ENCODE data around the gene FBH1.
A peak's percentile ranks its signal among the peaks of the same experiment; 100 is the strongest.
"Not testable (repeated sequence)": the region's sequence is repeated elsewhere in the genome, so short reads cannot be mapped to it uniquely, and the experiment has no call there.

FBH1 gene

DNA sequence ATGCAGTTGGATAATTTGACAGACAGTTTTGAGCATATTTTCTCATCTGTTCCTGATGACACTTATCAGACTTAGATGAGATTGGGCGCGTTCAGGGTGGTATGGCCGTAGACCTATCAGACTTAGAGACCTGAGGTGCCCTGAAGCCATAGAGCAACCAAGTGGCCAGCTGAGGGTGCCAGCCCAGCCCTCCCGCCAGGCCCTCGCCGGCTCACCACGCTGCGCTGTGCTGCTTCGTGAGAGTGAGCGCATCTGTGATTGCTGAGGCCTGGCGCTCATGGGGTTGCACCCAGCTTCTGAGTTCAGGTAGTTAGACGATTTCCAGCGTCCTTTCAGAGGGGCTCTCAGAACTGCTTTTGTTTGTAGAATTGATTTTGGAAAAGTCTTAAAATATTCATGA is 10.2 kb downstream of the FBH1 start:
- Mint-ChIP-seq H3K4me1 (ENCODE audit: low read depth in 2 of 2) (peaks cover 17 to 34% of the 10 kb centered on the region in 2 donors), H3K4me3 (no peak overlapping the region), H3K9me3 (peaks cover 0 to 3% of the 10 kb centered on the region in 2 donors), H3K27me3 (no peaks in the 10 kb centered on the region), H3K27ac (no peak overlapping the region), H3K36me3 (ENCODE audit: insufficient read depth) (peaks cover 7% of the 10 kb centered on the region)
- no peak for ATAC-seq (replicated peaks)
- DNase-seq, result no peak

DNA sequence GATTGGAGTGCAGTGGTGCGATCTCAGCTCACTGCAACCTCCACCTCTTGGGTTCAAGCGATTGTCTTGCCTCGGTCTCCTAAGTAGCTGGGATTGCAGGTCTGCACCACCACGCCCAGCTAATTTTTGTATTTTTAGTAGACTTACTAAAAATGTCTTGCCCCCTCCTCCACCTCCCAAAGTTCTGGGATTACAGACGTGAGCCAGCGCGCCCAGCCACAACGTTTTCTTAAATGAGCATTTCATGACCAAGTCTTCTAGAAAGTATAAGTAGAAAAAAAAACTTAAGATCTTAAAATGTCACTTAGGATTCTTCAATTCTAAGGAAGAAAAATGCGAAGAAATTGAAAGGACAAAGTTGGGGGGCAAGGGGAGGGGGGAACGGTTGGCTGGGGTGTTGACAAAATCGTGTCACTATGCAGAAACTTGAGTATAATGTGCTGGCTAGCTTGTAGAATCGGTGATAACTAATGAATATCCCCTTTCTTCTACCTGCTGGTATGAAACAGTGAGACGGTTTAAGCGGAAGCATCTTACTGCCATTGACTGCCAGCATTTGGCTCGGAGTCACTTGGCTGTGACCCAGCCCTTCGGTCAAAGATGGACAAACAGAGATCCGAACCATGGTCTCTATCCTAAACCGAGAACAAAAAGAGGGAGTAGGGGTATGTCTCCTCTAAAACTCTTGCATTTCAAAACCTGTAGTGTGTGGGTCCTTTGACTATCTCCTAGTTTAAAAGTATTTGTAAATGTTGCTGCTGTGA is 12.7 kb downstream of the FBH1 start:
- DNase-seq (no peak), ATAC-seq (replicated peaks) (no peak)
- H3K4me3 Mint-ChIP-seq, result no peak overlapping the region
- no peak overlapping the region for H3K27ac Mint-ChIP-seq
- peaks cover 5% of the 10 kb centered on the region for H3K36me3 Mint-ChIP-seq (ENCODE audit: insufficient read depth)
- H3K9me3 Mint-ChIP-seq, result no peaks in the 10 kb centered on the region
- peaks cover 17 to 27% of the 10 kb centered on the region in 2 donors for H3K4me1 Mint-ChIP-seq (ENCODE audit: low read depth in 2 of 2)
- no peaks in the 10 kb centered on the region for H3K27me3 Mint-ChIP-seq

DNA sequence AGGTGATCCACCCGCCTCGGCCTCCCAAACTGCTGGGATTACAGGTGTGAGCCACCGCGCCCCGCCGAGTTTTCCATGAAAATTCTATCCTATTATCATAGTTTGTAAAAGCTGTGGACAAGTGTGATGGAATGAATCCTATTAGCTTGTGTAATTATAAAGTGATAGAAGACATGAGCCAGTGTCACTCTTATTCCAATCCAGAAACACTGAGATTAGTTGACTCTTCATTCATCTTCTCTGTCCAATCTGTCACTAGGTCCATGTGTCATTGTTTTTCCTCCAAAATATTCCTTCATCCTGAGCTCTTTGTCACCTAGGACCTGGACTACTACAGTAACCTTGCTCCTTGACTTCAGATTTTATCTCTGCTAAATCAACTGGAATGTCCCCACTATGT is 13.5 kb downstream of the FBH1 start:
- H3K27ac Mint-ChIP-seq, result no peak overlapping the region
- DNase-seq (no peak), ATAC-seq (replicated peaks) (no peak)
- no peaks in the 10 kb centered on the region for H3K9me3 Mint-ChIP-seq
- H3K4me1 Mint-ChIP-seq (ENCODE audit: low read depth in 2 of 2), result peaks cover 19 to 27% of the 10 kb centered on the region in 2 donors
- H3K4me3 Mint-ChIP-seq, result no peak overlapping the region
- H3K36me3 Mint-ChIP-seq (ENCODE audit: insufficient read depth), result peaks cover 6% of the 10 kb centered on the region
- no peaks in the 10 kb centered on the region for H3K27me3 Mint-ChIP-seq

DNA sequence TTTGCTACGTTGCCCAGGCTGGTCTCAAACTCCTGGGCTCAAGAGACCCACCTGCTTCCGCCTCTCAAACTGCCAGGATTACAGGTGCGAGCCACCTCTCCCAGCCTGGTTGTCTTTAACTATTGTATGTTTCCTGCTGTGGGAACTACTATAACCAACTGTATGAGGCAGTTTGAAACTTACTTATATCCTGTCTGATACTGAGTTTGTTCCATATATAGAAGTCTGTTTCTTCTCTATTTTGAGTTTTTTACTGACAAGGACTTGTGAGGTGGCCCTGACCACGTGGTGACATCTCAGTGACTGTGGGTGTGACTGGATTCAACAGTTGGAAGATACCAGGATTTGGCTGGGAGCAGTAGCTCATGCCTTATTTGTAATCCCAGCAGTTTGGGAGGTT is 14.2 kb downstream of the FBH1 start:
- DNase-seq (no peak), ATAC-seq (replicated peaks) (no peak)
- Mint-ChIP-seq H3K4me3 (no peak overlapping the region), H3K27ac (no peak overlapping the region), H3K36me3 (ENCODE audit: insufficient read depth) (peaks cover 13% of the 10 kb centered on the region), H3K27me3 (no peaks in the 10 kb centered on the region), H3K9me3 (no peaks in the 10 kb centered on the region), H3K4me1 (ENCODE audit: low read depth in 2 of 2) (peaks cover 18 to 24% of the 10 kb centered on the region in 2 donors)

DNA sequence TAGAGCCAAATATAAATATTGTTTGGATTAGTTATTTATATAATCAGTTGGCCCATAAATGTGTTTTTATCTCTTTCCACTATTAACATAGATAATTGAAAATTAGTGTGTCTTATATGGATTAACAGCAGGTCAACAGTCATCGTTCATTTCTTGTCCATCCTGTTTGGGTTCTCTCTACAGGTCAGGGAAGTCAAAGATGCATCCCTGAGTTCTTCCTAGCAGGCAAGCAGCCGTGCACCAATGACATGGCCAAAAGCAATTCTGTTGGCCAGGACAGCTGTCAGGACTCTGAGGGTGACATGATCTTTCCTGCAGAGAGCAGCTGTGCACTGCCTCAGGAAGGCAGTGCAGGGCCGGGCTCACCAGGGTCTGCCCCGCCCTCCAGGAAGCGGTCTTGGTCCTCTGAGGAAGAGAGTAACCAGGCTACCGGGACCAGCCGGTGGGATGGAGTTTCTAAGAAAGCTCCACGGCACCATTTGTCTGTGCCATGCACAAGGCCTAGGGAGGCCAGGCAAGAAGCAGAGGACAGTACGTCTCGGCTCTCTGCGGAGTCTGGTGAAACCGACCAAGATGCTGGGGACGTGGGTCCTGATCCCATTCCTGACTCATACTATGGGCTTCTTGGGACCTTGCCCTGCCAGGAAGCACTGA is 15.9 kb downstream of the FBH1 start:
- no peak overlapping the region for H3K4me3 Mint-ChIP-seq
- H3K27me3 Mint-ChIP-seq, result no peaks in the 10 kb centered on the region
- peak overlapping the region in 1 of 2 donors; percentile 46 for H3K27ac Mint-ChIP-seq
- H3K36me3 Mint-ChIP-seq (ENCODE audit: insufficient read depth), result peaks cover 27% of the 10 kb centered on the region
- DNase-seq, result no peak
- H3K9me3 Mint-ChIP-seq, result no peaks in the 10 kb centered on the region
- no peak for ATAC-seq (replicated peaks)
- peaks cover 17 to 22% of the 10 kb centered on the region in 2 donors for H3K4me1 Mint-ChIP-seq (ENCODE audit: low read depth in 2 of 2)

DNA sequence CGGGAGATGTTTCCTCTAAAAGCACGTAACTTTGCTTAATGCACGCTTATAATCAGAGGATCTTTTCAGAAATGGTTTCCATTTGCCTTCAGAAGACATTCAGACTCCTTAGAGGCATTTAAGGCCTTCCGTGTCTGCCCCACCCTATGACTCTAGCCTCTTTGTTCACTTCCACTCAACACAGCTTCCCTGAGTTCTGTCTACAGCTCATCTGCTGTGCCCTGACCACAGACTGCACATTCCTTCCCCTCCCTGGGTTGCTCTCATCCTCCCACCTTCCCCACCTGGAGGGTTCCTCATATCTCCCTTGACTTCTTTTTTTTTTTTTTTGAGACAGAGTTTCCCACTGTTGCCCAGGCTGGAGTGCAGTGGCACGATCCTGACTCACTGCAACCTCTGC is 16.6 kb downstream of the FBH1 start:
- ATAC-seq (replicated peaks) (no peak), DNase-seq (no peak)
- peaks cover 17 to 22% of the 10 kb centered on the region in 2 donors for H3K4me1 Mint-ChIP-seq (ENCODE audit: low read depth in 2 of 2)
- no peaks in the 10 kb centered on the region for H3K9me3 Mint-ChIP-seq
- peak overlapping the region; percentile 39 to 82 for H3K27ac Mint-ChIP-seq
- no peak overlapping the region for H3K4me3 Mint-ChIP-seq
- H3K27me3 Mint-ChIP-seq, result no peaks in the 10 kb centered on the region
- peaks cover 28% of the 10 kb centered on the region for H3K36me3 Mint-ChIP-seq (ENCODE audit: insufficient read depth)

DNA sequence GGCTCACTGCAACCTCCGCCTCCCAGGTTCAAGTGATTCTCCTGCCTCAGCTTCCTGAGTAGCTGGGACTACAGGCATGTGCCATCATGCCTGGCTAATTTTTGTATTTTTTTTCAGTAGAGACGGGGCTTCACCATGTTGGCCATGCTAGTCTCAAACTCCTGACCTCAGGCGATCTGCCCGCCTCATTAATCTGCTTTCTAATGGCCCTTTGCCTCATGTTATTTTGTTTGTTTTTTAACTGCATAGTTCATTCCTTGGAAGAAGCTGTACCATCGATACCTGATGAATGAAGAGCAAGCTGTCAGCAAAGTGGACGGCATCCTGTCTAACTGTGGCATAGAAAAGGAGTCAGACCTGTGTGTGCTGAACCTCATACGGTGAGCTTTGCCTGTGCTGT is 18.6 kb downstream of the FBH1 start:
- H3K9me3 Mint-ChIP-seq; ATAC-seq (replicated peaks); H3K27me3 Mint-ChIP-seq; H3K4me3 Mint-ChIP-seq; DNase-seq: not testable (repeated sequence)
- Mint-ChIP-seq H3K36me3 (ENCODE audit: insufficient read depth) (peaks cover 42% of the 10 kb centered on the region), H3K27ac (peak overlapping the region in 1 of 2 donors; percentile 74), H3K4me1 (ENCODE audit: low read depth in 2 of 2) (peaks cover 14 to 19% of the 10 kb centered on the region in 2 donors)

DNA sequence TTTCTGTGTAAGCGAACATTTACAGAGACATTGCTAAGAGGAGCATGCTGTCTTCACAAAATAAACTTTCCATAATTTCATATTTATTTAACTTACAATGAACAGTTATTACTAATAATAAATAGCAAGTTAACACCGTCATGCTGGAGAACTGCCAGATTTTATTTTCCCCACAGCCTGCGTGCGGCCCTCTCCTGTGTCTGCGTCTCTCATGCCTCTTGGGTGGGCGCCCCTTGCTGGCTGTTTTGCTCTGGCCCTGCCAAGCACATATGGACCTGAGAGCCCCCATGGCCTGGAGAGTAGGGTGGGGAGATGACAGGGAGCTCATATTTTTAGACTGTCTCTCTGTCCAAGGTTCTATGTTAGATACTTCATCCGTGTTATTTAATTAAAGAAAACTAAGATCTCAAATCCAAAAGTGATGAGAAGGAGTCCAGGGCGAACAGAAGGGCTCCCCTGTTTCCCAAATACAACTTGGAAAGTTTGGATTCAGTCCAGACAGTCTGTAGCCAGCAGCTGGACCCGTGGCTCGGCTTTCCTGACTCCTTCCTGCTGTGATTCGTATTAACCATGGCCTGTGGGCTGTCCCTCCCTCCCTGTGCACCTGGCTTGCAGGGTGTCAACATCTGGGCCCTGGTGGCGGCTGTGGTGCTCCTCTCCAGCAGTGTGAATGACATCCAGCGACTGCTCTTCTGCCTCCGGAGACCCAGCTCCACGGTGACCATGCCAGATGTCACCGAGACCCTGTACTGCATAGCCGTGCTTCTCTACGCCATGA is 20.5 kb downstream of the FBH1 start:
- Mint-ChIP-seq H3K9me3 (no peaks in the 10 kb centered on the region), H3K27me3 (no peaks in the 10 kb centered on the region), H3K36me3 (ENCODE audit: insufficient read depth) (peaks cover 53% of the 10 kb centered on the region), H3K4me3 (no peak overlapping the region), H3K4me1 (ENCODE audit: low read depth in 2 of 2) (peaks cover 11% of the 10 kb centered on the region in 2 donors), H3K27ac (no peak overlapping the region)
- ATAC-seq (replicated peaks), result no peak
- no peak for DNase-seq

DNA sequence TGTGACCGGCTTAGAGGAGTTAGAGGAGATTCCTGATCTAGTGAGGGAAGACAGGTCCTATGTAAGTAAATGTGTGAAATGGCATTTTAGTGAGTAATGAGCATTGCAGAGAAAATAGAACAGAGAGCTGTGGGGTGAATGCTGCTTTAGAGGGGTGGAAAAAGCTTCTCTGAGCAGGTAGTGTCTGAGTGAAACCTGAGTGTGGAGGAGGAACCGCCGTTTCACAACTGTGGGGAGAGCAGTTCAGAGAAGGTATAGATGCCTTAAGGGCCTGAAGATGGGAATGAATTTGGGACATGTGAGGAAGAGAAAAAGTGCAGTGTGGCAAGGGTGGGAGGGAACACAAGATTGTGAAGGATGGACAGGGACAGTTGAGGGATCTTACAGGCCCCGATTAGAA is 21.6 kb downstream of the FBH1 start:
- peaks cover 59% of the 10 kb centered on the region for H3K36me3 Mint-ChIP-seq (ENCODE audit: insufficient read depth)
- H3K9me3 Mint-ChIP-seq, result no peaks in the 10 kb centered on the region
- H3K4me1 Mint-ChIP-seq (ENCODE audit: low read depth in 2 of 2), result peaks cover 6% of the 10 kb centered on the region in 2 donors
- ATAC-seq (replicated peaks) (no peak), DNase-seq (no peak)
- H3K27ac Mint-ChIP-seq, result peak overlapping the region; percentile 3 to 15
- H3K4me3 Mint-ChIP-seq, result no peak overlapping the region
- H3K27me3 Mint-ChIP-seq, result no peaks in the 10 kb centered on the region

DNA sequence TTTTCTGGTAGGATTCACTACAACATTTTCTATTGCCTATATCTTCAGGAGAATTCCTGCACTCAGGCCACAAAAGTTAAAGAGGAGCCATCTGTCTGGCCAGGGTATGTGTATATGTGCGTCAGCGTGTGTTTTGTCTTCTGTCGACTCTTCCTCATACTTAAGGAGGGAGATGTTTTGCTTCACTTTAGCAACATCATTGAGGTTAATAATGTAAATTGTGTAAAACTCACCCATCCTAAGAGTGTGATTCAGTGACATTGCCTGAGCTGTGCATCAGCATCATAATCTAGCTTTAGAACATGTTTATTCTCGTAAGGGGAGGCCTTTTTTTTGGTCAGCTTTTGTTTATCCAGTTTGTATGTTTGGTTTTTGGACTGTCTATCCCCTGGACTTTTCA is 23.7 kb downstream of the FBH1 start:
- Mint-ChIP-seq H3K27ac (peak overlapping the region in 1 of 2 donors; percentile 60), H3K4me3 (no peak overlapping the region), H3K9me3 (no peaks in the 10 kb centered on the region), H3K36me3 (ENCODE audit: insufficient read depth) (peaks cover 66% of the 10 kb centered on the region), H3K4me1 (ENCODE audit: low read depth in 2 of 2) (no peaks in the 10 kb centered on the region), H3K27me3 (no peaks in the 10 kb centered on the region)
- no peak for ATAC-seq (replicated peaks)
- DNase-seq, result no peak

DNA sequence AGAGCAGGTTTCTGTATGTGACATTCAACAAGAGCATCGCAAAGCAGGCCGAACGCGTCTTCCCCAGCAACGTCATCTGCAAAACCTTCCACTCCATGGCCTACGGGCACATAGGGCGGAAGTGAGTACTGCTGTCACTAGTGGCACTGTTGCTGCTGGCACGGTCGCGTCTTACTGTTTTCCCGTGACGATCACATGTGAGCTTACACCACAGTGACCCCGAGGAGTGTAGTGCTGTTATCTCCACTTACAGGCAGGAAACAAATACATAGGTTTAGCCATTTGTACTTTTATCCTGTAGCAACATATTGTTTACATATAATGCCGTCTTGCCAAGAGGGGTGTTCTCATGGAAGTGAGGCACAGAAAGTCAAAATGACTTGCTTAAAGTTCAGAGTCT is 25.4 kb downstream of the FBH1 start:
- peak overlapping the region in 1 of 2 donors; percentile 12 for H3K27ac Mint-ChIP-seq
- H3K4me3 Mint-ChIP-seq, result no peak overlapping the region
- H3K27me3 Mint-ChIP-seq, result no peaks in the 10 kb centered on the region
- ATAC-seq (replicated peaks) (no peak), DNase-seq (no peak)
- H3K4me1 Mint-ChIP-seq (ENCODE audit: low read depth in 2 of 2), result no peaks in the 10 kb centered on the region
- H3K9me3 Mint-ChIP-seq, result no peaks in the 10 kb centered on the region
- peaks cover 57% of the 10 kb centered on the region for H3K36me3 Mint-ChIP-seq (ENCODE audit: insufficient read depth)

DNA sequence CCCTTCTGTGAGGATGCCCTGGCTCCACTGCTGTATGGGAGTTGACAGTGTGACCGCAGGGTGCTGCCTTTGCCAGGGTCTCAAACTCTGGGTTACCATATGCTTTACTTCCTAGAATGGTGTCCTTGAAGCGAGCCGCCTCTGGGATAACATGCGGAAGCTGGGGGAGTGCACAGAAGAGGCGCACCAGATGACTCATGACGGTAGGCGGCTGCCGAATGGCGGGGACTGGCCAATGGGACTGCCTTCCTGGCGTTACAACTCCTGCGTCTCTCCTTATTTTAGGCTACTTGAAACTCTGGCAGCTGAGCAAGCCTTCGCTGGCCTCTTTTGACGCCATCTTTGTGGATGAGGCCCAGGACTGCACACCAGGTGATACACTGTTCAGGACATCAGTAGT is 27.3 kb downstream of the FBH1 start:
- Mint-ChIP-seq H3K4me3 (no peak overlapping the region), H3K27ac (no peak overlapping the region), H3K4me1 (ENCODE audit: low read depth in 2 of 2) (no peaks in the 10 kb centered on the region), H3K36me3 (ENCODE audit: insufficient read depth) (peaks cover 55% of the 10 kb centered on the region), H3K27me3 (no peaks in the 10 kb centered on the region), H3K9me3 (no peaks in the 10 kb centered on the region)
- ATAC-seq (replicated peaks) (no peak), DNase-seq (no peak)

DNA sequence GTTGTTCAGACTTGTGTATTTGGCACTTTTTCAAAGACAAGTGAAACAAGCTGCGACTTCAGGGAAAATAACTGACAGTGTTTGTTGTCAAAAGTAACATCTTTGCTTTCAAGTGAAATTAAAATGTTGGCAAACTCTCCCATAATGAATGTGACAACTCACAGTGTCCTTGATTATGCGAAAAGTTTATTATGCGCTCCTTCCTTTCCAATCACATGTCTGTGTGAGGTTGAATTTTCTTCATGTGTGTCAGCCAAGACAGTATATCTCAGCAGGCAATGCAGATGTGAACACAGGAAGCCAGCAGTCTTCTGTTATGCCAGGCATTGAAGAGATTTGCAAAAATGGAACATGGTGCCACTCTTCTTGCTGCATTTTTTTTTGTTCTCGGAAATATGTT is 28.7 kb downstream of the FBH1 start:
- DNase-seq (no peak), ATAC-seq (replicated peaks) (no peak)
- no peak overlapping the region for H3K4me3 Mint-ChIP-seq
- no peaks in the 10 kb centered on the region for H3K4me1 Mint-ChIP-seq (ENCODE audit: low read depth in 2 of 2)
- H3K36me3 Mint-ChIP-seq (ENCODE audit: insufficient read depth), result peaks cover 48% of the 10 kb centered on the region
- no peaks in the 10 kb centered on the region for H3K9me3 Mint-ChIP-seq
- no peaks in the 10 kb centered on the region for H3K27me3 Mint-ChIP-seq
- H3K27ac Mint-ChIP-seq, result no peak overlapping the region
